Amygdala (tissue), 56 donors: Measurements from ENCODE around the gene PPP4C.
"Not testable (repeated sequence)": the region's sequence is repeated elsewhere in the genome, so short reads cannot be mapped to it uniquely, and the experiment has no call there.

ENCODE experiments used
- DNase-seq, 56 donors: peaks; one replicate each; lab custom pipeline; 2025; lab: John Stamatoyannopoulos, UW

PPP4C gene

GRCh38 chr16:30119428-30119827 lies 43.6 kb downstream of the PPP4C start:
- DNase-seq, result peak in 4 of 56 donors; percentile 18 to 29 (median 20)

DNA sequence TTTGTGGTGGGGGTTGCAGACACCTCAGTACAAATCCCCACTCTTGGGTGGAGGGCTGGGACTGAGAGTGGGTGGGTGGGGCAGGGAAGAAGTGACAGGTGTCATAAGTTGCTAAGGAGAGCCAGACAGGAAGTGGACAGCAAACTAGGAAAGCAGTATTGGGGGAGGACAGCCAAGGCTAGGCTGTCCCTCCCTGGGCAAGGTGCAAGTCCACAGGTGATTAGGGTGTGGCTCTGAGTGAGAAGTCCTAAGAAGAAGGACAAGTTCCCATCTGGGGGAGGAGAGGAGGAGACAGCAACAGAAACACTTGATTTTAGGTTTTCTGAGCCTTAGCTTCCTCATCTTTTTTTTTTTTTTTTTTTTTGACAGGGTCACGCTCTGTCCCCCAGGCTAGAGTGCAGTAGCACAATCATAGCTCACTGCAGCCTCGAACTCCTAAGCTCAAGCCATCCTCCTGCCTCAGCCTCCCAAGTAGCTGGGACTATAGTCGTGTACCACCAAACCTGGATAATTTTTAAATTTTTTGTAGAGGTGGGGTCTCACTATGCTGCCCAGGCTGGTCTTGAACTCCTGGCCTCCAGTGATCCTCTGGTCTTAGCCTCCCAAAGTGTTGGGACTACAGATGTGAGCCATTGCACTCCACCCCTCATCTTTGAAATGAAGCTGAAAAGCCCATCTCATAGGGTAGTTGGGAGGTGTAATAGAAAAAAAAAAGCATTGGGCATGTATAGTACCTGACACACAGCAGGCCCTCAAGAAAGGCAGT lies 44.7 kb downstream of the PPP4C start:
- no peak for DNase-seq

DNA sequence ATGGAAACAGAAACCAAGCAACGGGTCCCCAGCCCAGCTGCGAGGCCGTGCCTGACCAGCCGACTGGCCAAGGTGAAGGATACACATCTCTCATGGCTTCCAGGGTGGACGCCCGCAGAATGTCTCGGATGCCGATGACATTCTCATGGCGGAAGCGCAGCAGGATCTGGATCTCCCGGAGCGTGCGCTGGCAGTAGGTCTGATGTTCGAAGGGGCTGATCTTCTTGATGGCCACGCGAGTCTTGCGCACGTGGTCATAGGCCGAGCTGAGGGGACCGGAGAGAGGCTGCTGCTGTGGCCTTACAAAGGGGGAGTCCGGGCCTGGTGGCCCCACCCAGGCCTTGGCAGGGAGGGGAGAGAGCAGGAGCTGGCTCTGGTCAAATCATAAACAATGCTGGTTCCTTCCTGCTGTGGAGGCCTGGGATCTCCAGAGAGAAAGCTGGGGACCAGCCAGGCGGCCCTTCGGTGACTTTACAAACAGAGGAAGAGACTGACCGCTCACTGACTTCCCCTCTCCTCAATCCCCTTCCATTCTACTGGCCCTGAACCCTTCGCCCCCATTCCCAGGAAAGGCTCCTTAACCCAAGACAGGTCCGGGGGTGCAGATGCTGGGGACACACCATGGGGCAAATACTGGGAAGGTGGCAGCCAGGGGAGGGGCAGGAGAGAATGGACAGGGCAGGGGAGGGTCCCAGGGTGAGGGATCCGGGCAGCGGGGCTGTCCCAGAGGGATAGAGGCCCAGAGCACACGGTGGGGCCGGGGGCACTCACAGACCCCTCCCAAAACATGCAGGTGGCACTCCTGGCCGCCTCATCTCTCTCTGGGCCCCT lies 46.2 kb downstream of the PPP4C start:
- peak in 6 of 56 donors; percentile 12 to 45 (median 23) for DNase-seq

GRCh38 chr16:30122604-30123160 lies 46.9 kb downstream of the PPP4C start:
- DNase-seq, result peak in 5 of 56 donors; percentile 45 to 68 (median 62)

DNA sequence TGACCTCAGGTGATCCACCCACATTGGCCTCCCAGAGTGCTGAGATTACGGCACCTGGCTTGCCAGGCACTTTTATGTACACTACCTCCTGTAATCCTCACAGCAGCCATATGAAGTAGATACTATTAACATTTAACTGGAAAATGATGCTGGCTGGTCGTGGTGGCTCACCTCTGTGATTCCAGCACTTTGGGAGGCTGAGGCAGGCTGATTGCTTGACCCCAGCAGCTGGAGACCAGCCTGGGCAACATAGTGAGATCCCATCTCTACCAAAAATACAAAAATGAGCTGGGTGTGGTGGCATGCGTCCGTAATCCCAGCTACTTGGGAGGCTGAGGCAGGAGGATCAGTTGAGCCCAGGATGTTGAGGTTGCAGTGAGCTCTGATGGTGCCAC lies 49.2 kb downstream of the PPP4C start:
- DNase-seq, result no peak

DNA sequence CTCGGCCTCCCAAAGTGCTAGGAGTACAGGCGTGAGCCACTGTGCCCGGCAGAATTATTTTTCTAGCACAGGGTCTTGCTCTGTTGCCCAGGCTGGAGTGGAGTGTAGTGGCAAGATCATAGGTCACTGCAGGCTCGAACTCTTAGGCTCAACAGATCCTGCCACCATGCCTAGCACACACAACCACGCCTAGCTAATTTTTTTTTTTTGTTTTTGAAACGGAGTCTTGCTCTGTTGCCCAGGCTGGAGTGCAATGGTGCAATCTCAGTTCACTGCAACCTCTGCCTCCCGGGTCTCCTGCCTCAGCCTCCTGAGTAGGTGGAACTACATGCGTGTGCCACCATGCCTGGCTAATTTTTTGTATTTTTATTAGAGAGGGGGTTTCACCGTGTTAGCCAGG lies 49.9 kb downstream of the PPP4C start:
- not testable (repeated sequence) for DNase-seq

- DNase-seq, result no peak
Observed at GRCh38 chr16:30127993-30128392, 52.2 kb downstream of the PPP4C start.

- DNase-seq, result no peak
Observed at GRCh38 chr16:30131869-30132475, 56.2 kb downstream of the PPP4C start.

GRCh38 chr16:30132591-30132990 lies 56.8 kb downstream of the PPP4C start:
- no peak for DNase-seq
